NT2/D1 (cell line): ENCODE results near the gene CLDN20.

Source experiments
- YY1 ChIP-seq: IDR thresholded peaks from 2 replicates; pipeline ENCODE4 v1.6.1; 2011; ENCODE audit not compliant: insufficient read length, insufficient read depth
- ZNF274 ChIP-seq: IDR thresholded peaks from 2 replicates; pipeline ENCODE4 v1.6.1; 2011; ENCODE audit warnings: mild to moderate bottlenecking, low read depth, low read length

GRCh38 chr6:155317186-155317585, 53.4 kb downstream of the CLDN20 start:
- no peak for TF ChIP-seq ZNF274
- no peak for TF ChIP-seq YY1
